GM19193 (cell line): ENCODE measurements around the gene PHYH.

Source experiments
- POLR2A ChIP-seq: IDR thresholded peaks from 4 replicates; pipeline ENCODE4 v1.6.1; 2011; ENCODE audit not compliant: insufficient read depth, insufficient read length; ENCODE audit errors: extremely low read depth

PHYH gene

GRCh38 chr10:13328613-13329012 is 28.7 kb upstream of the PHYH start:
- no peak for TF ChIP-seq POLR2A

DNA sequence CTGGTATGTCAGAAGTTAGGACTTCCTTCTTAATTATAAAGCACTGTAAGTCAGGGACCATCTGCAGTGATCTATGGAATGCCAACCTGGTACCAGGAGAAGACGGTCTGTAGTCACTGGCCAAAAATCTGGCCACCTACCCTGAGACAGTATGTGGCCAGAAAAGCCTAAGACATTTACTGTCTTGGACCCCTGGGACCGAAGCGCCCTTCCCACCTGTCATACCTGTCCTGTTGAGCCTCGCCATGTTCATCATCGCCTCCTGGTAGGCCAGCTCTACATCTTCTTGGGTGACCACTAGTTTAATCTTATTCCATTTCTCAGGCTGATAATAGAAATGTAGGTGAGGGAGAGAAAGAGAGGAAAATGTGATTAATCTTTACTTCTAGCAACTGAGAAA is 28.3 kb upstream of the PHYH start:
- no peak for TF ChIP-seq POLR2A

- no peak for TF ChIP-seq POLR2A
Measured at GRCh38 chr10:13327534-13327933, 27.7 kb upstream of the PHYH start.

- no peak for TF ChIP-seq POLR2A
Measured at GRCh38 chr10:13322615-13323148, 22.8 kb upstream of the PHYH start.

GRCh38 chr10:13321576-13321975 is 21.7 kb upstream of the PHYH start:
- no peak for TF ChIP-seq POLR2A

DNA sequence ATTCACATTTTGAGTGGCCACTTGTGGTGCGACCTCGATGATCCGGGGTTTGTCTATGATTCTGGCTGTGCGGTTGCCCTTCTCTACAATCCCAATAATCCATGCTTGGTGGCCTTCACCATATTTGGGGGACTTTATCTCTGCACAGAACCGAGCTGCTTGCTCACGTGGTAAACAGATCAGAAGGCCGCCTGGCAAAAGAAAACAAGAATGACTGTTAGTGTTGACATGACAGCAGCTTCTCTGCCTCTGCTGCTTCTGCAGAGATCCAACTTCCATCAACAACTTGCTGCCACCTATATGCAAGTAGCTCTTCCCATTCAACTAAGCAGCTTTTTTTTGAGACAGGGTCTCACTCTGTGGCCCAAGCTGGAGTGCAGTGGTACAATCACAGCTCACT is 19.3 kb upstream of the PHYH start:
- no peak for TF ChIP-seq POLR2A

- no peak for TF ChIP-seq POLR2A
Measured at GRCh38 chr10:13317474-13317873, 17.6 kb upstream of the PHYH start.

DNA sequence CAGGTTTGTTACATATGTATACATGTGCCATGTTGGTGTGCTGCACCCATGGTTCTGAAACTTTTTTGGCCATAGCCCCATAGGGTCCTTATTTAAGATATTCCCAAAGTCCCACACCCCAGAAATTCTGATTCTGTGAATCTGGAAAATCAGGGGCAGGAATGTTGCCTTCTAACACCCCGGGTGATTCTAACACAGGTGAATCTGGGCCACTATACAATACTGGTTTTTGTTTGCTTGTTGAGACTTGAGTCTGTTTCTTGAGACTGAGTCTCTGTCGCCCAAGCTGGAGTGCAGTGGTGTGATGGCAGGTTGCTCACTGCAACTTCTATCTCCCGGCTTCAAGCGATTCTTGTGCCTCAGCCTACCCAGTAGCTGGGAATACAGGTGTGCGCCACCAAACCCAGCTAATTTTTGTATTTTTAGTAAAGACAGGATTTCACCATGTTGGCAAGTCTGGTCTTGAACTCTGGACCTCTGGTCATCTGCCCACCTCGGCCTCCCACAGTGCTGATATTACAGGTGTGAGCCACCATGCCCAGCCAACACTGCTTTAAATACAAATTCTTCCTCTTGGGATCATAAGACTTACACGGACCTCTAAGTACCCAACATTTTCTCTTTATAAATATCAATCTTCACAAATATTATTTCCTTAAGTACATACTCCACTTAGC is 16.9 kb upstream of the PHYH start:
- no peak for TF ChIP-seq POLR2A

GRCh38 chr10:13315361-13315760 is 15.5 kb upstream of the PHYH start:
- no peak for TF ChIP-seq POLR2A

GRCh38 chr10:13311177-13311575 is 11.3 kb upstream of the PHYH start:
- no peak for TF ChIP-seq POLR2A

GRCh38 chr10:13310518-13311176 is 10.8 kb upstream of the PHYH start:
- TF ChIP-seq POLR2A = no peak

DNA sequence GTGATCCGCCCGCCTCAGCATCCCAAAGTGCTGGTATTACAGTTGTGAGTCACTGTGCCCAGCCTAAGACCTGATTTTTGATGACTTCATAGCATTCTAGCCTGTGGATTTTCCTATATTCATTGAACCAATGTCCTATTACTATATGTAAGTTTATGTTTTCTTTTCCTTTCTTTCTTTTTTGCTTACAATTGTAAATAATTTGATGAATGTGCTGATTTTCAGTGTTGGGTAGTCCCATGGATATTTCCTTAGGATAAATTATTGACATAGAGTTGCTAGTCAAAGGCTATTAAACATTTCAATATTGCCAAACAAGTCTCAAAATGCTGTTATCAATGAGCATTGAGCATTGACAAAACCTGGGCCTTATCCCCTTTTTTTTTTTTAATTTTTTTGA is 9.9 kb upstream of the PHYH start:
- TF ChIP-seq POLR2A = no peak

DNA sequence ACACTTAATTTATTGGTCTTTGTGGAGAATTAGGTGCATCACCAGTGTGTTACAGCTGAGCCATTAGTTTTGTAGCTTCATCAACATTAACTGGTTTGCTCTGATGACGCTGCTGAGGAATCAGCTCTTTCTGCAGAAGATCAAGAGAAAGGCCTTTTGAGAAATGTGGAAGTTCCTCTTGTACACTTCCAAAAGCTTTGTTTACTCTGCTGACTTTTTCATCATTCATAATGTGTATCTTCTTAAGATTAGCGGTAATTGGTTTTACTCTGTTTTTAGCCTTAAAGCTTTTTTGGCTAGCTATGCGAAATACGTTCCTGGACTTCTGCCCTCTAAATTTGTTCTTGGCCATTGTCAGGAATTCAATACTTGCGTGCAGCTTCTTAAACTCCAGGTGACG is 8.2 kb upstream of the PHYH start:
- TF ChIP-seq POLR2A = no peak

GRCh38 chr10:13306103-13306502 is 6.2 kb upstream of the PHYH start:
- no peak for TF ChIP-seq POLR2A

GRCh38 chr10:13302821-13303555 is 3.1 kb upstream of the PHYH start:
- no peak for TF ChIP-seq POLR2A
